ENCODE results near the gene SMAD3.

The SMAD3 gene

DNA sequence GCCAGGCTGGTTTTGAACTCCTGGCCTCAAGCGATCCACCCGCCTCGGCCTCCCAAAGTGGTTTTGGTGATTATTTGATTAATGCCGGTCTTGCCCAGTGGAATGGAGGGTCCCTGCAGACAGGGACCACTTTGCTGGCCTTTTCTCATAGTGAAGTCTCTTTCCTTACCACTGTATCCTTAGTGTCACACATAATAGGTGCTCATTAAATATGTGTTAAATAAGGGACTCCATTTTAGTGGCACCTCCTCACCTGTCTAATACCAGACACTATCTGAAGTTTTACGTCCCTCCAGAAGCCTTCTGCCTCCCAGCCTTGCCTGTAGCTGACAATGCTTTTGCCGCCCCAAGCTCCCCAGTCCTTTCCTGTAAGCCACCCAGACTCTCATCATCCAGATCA is 97.8 kb downstream of the SMAD3 start:
- DNase-seq (ENCODE audit: low read depth in 2 of 2): no peak

GRCh38 chr15:67164401-67164791 is 99.0 kb downstream of the SMAD3 start:
- DNase-seq (ENCODE audit: low read depth in 2 of 2): no peak

- no peak for DNase-seq (ENCODE audit: low read depth in 2 of 2)
Measured at GRCh38 chr15:67164811-67165253, 99.4 kb downstream of the SMAD3 start.

GRCh38 chr15:67165254-67166253 is 100.2 kb downstream of the SMAD3 start:
- DNase-seq (ENCODE audit: low read depth in 2 of 2): no peak

GRCh38 chr15:67166280-67167009 is 101.0 kb downstream of the SMAD3 start:
- DNase-seq (ENCODE audit: low read depth in 2 of 2): no peak

- no peak for DNase-seq (ENCODE audit: low read depth in 2 of 2)
Measured at GRCh38 chr15:67167091-67167490, 101.7 kb downstream of the SMAD3 start.

GRCh38 chr15:67168694-67169093 is 103.3 kb downstream of the SMAD3 start:
- no peak for DNase-seq (ENCODE audit: low read depth in 2 of 2)

DNA sequence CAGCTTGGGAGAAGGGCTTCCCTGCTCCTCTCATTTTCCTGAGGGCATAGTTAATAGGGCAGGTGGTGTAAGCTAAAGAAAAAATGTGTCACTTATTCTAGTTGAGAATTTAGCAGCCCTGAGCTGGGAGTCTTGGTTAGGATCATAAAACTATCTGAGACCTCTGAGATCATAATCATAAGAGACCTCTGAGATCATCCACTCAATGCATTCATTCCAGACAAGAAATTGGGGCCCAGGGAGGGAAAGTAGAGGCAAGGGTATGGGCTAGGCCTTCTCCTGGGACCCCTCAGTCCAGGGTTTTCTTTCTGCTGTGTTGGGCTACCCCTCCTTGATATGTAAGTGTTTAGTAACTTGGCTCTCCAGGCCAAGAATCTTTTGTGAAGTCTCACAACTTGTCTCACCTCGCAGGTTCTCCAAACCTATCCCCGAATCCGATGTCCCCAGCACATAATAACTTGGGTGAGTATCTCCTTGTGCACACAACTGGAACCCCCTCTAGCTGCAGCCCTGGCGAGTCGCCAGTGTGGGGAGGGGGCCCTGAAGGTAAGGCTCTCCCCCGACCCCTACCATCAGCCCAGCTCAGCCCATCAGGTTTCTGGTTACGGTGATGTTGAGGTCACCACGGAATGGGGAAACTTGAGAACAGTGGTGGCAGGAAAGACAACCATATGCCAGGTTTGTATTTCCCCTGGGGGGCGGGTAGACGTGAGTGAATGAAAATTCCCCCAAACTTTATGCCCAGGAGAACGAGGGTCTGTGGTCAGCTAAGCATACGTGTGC is 104.9 kb downstream of the SMAD3 start:
- no peak for DNase-seq (ENCODE audit: low read depth in 2 of 2)

- DNase-seq (ENCODE audit: low read depth in 2 of 2): no peak
Measured at GRCh38 chr15:67171471-67171870, 106.1 kb downstream of the SMAD3 start.

DNA sequence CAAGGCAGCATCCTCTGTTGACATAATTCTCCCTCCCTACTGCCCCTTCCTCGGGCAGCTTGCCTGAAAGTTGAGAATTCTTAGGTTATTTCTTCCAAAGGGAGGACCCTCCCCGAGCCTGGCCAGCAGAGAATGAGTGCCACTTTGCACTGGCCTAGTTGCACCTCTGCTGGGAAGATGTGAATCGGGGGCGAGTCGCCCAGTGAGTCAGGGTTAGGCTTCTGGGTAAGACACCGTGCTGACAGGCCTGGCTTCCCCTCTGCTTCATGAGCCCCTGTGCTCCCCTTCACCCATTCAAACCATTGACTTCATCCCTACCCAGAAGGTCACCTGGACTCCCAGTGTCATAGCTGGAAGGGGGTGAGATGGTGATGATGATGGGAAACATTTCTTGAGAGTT is 106.8 kb downstream of the SMAD3 start:
- DNase-seq (ENCODE audit: low read depth in 2 of 2): no peak

DNA sequence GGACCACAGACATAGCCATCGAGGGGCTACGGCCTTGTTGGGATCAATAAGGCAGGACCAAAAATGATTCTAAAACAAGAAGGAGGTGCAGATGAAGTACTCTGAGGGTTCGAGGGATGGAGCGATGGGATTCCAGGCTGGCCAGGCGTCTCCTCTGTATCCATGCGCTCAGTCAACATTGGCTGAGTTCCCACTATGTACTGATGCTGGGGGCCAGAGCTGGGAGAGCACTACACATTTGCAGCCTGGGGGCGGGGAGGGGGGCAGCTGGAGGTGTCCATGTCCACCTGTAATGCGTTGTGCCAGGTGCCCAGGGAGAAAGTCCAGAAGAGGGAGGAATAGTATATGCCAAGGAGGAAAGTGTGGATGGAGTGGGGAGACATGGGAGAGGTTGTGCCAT is 107.6 kb downstream of the SMAD3 start:
- no peak for DNase-seq (ENCODE audit: low read depth in 2 of 2)

- DNase-seq (ENCODE audit: low read depth in 2 of 2): no peak
Measured at GRCh38 chr15:67173786-67174185, 108.4 kb downstream of the SMAD3 start.

- no peak for DNase-seq (ENCODE audit: low read depth in 2 of 2)
Measured at GRCh38 chr15:67174446-67174845, 109.0 kb downstream of the SMAD3 start.

- DNase-seq (ENCODE audit: low read depth in 2 of 2): peak in 1 of 2 donors; percentile 16
Measured at GRCh38 chr15:67174864-67175573, 109.6 kb downstream of the SMAD3 start.

GRCh38 chr15:67175643-67176071 is 110.3 kb downstream of the SMAD3 start:
- DNase-seq (ENCODE audit: low read depth in 2 of 2): no peak

GRCh38 chr15:67176195-67176971 is 111.0 kb downstream of the SMAD3 start:
- DNase-seq (ENCODE audit: low read depth in 2 of 2): no peak

DNA sequence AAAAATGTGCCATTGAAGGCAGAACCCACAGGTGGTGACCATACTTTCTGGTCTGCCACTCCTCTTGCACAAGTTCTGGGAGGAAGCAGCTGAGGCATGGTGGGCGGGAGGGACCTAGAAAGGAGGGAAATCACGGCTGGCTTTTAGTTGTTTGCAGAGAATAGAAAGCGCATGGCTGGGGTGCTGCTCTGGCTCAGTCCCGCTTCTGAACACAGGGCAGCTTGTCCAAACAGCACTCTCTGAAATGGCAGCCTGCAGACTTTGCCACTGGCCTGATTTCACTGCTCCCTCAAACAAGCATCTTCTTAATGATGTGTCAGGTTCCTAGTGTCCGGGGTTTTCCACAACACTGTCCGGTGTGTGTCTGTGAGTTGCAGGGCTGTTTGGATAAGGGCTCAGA is 112.3 kb downstream of the SMAD3 start:
- DNase-seq (ENCODE audit: low read depth in 2 of 2): no peak

DNA sequence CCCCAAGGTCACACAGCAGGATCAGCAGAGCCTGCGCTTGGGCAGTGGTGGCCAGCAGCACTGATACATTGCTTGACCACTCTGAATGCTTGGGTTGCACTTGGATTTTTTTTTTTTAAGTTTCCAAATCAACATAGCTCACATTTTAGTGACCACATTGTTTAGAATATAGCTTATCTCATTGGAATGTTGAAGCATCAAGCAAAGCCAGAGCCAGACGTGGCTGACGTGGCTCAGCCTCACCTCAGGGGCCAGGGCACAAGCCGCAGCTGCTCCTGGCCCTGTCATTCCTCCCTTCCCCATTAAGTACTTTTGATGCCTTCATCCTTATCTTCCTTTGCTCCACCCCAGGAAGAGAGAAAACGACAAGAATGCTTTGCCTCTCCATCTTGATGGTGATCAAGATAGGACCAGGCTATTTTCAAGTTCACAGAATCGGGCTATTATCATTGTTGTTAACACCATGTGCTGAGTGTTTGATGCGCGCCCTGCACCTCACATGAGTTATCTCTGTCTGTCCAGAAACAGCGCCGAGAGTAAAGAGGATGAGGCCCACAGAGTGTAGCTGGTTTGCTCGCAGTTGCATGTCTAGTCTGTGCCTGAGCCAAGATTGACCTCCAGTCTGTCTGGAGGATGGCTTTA is 113.3 kb downstream of the SMAD3 start:
- no peak for DNase-seq (ENCODE audit: low read depth in 2 of 2)

- no peak for DNase-seq (ENCODE audit: low read depth in 2 of 2)
Measured at GRCh38 chr15:67179411-67179995, 114.1 kb downstream of the SMAD3 start.

GRCh38 chr15:67180035-67180434 is 114.6 kb downstream of the SMAD3 start:
- DNase-seq (ENCODE audit: low read depth in 2 of 2): no peak
